Gastroesophageal sphincter (tissue), 3 donors: ENCODE results near the gene MBNL1.

Source experiments
- EP300 ChIP-seq: sonication (generic); formaldehyde crosslinking; IDR thresholded peaks from one replicate; pipeline ENCODE4 v1.6.1; 2017; ENCODE audit warnings: antibody characterized with exemption, mild to moderate bottlenecking
- POLR2A ChIP-seq, 2 donors: fragments of 450-650 bp; IDR thresholded peaks; one replicate each; pipeline ENCODE4 v1.6.1; 2017; ENCODE audit warnings: antibody characterized with exemption in 2 of 2, mild to moderate bottlenecking in 2 of 2, moderate library complexity in 1 of 2
- POLR2AphosphoS5 ChIP-seq: sonication (generic); formaldehyde crosslinking; IDR thresholded peaks from one replicate; pipeline ENCODE4 v1.6.1; 2017; ENCODE audit warnings: antibody characterized with exemption
- TF ChIP-seq, protein P1 (sequence below), 4 experiments: fragments of 200-600 bp in 2 of 4; fragments of 450-650 bp in 2 of 4; sonication (generic) in 1 of 4; IDR thresholded peaks; one replicate each; pipeline ENCODE4 v1.5.1; 2017 to 2019; ENCODE audit warnings: antibody characterized with exemption in 4 of 4, mild to moderate bottlenecking in 2 of 4, moderate library complexity in 2 of 4

DNA sequence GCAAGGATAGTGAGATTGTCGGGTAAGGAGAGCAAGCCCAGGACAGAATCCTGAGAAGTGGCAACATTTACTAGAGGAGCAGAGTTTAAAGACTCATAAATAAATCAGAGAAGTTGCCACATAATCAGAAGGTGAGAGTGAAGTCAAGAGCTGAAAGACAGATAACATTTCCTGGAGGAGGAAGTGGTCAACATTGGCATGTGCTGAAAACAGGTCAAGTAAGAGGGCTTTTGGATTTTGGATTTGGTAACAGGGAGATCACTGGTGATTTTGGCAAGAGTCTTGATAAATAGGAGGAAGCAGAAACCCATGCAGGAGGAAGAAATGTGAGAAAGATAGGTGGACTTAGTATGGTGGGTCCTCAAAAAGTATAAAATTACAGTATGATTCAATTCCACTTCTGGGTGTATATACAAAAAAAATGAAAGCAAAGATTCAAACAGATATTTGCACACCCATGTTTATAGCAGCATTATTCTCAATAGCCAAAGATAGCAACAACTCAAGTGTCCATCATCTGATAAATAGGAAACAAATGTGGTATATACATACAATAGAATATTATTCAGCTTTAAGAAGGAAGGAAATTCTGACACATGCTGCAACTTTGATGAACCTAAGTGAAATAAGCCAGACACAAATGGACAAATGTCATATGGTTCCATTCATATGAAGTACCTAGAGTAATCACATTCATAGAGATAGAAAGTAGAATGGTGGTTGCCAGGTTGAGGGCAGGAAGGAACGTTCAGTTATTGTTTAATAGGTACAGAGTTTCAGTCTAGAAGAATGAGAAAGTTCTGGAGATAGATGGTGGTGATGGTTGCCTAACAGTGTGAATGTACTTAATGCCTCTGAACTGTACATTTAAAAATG, 27.3 kb upstream of the MBNL1 start:
- TF ChIP-seq, protein P1, sequence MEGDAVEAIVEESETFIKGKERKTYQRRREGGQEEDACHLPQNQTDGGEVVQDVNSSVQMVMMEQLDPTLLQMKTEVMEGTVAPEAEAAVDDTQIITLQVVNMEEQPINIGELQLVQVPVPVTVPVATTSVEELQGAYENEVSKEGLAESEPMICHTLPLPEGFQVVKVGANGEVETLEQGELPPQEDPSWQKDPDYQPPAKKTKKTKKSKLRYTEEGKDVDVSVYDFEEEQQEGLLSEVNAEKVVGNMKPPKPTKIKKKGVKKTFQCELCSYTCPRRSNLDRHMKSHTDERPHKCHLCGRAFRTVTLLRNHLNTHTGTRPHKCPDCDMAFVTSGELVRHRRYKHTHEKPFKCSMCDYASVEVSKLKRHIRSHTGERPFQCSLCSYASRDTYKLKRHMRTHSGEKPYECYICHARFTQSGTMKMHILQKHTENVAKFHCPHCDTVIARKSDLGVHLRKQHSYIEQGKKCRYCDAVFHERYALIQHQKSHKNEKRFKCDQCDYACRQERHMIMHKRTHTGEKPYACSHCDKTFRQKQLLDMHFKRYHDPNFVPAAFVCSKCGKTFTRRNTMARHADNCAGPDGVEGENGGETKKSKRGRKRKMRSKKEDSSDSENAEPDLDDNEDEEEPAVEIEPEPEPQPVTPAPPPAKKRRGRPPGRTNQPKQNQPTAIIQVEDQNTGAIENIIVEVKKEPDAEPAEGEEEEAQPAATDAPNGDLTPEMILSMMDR (IDR thresholded peaks at IDR 0.05) = no peak
- TF ChIP-seq POLR2A (IDR thresholded peaks at IDR 0.05) (no peak), POLR2AphosphoS5 (no peak), EP300 (no peak)
